GM23338 (cell line): ENCODE data around the gene MYO7B. TPM values are rescaled to one million over a fixed set of nuclear protein-coding genes. Genes with fewer than 3 reads are reported as not detected.

Experiments used
- ATAC-seq: fragments of 200-7000 bp; cut with Tn5 transposase; 3 replicates; pipeline ENCODE4 v1.9.1; 2020
- DNase-seq: peaks from one replicate; pipeline ENCODE4 v3.0.0-alpha.2; 2015; ENCODE audit warnings: low spot score
- H2AFZ ChIP-seq: fragments of 200-600 bp; sonication (generic); 2 replicates; pipeline ENCODE4 v1.8.0; 2016; ENCODE audit warnings: antibody characterized with exemption, mild to moderate bottlenecking, moderate library complexity
- H3F3A ChIP-seq: fragments of 200-600 bp; sonication (generic); replicated peaks from 2 replicates; pipeline ENCODE4 v1.8.0; 2017; ENCODE audit warnings: antibody characterized with exemption, mixed run types, low read depth
- H3K27ac ChIP-seq: fragments of 200-600 bp; sonication (generic); 2 replicates; pipeline ENCODE4 v1.6.1; 2016; ENCODE audit warnings: low read depth
- H3K27me3 ChIP-seq: fragments of 200-600 bp; sonication (generic); 2 replicates; pipeline ENCODE4 v1.8.0; 2016; ENCODE audit warnings: mild to moderate bottlenecking, mixed run types, moderate library complexity; ENCODE audit not compliant: insufficient read depth
- H3K36me3 ChIP-seq: fragments of 200-600 bp; sonication (generic); 2 replicates; pipeline ENCODE4 v1.8.0; 2016; ENCODE audit warnings: mild to moderate bottlenecking; ENCODE audit not compliant: insufficient read depth
- H3K4me1 ChIP-seq: fragments of 200-600 bp; sonication (generic); 2 replicates; pipeline ENCODE4 v1.8.0; 2016; ENCODE audit warnings: mild to moderate bottlenecking, moderate library complexity; ENCODE audit not compliant: insufficient read depth
- H3K4me2 ChIP-seq: fragments of 200-600 bp; sonication (generic); 2 replicates; pipeline ENCODE4 v1.7.1; 2017; ENCODE audit warnings: mixed run types
- H3K4me3 ChIP-seq: fragments of 200-600 bp; sonication (generic); 2 replicates; pipeline ENCODE4 v1.6.1; 2016; ENCODE audit warnings: mixed run types
- H3K79me2 ChIP-seq: fragments of 200-600 bp; sonication (generic); replicated peaks from 2 replicates; pipeline ENCODE4 v1.8.0; 2017; ENCODE audit warnings: mild to moderate bottlenecking; ENCODE audit not compliant: insufficient read depth
- H3K9me2 ChIP-seq: fragments of 200-600 bp; sonication (generic); 2 replicates; pipeline ENCODE4 v1.8.0; 2017; ENCODE audit not compliant: insufficient read depth
- H4K20me1 ChIP-seq: fragments of 200-600 bp; sonication (generic); replicated peaks from 2 replicates; pipeline ENCODE4 v1.8.0; 2017; ENCODE audit warnings: mild to moderate bottlenecking; ENCODE audit not compliant: insufficient read depth
- H3K27ac Mint-ChIP-seq: 2 replicates; pipeline ENCODE4 v1.8.0; 2020; ENCODE audit warnings: inconsistent platforms, mild to moderate bottlenecking, moderate library complexity, mixed read lengths
- H3K27me3 Mint-ChIP-seq: 3 replicates; pipeline ENCODE4 v1.8.0; 2022; ENCODE audit warnings: low read depth, mild to moderate bottlenecking, moderate library complexity, mixed read lengths, inconsistent platforms; ENCODE audit not compliant: insufficient read depth, poor library complexity
- H3K36me3 Mint-ChIP-seq: 3 replicates; pipeline ENCODE4 v1.8.0; 2021; ENCODE audit warnings: low read depth, mild to moderate bottlenecking, inconsistent platforms, moderate library complexity, mixed read lengths
- H3K4me1 Mint-ChIP-seq: 3 replicates; pipeline ENCODE4 v1.8.0; 2020; ENCODE audit warnings: mild to moderate bottlenecking, inconsistent platforms, mixed read lengths
- H3K4me3 Mint-ChIP-seq: 3 replicates; pipeline ENCODE4 v1.8.0; 2021; ENCODE audit warnings: moderate library complexity, mild to moderate bottlenecking, inconsistent platforms, mixed read lengths
- H3K9me3 Mint-ChIP-seq: 3 replicates; pipeline ENCODE4 v1.8.0; 2020; ENCODE audit warnings: moderate library complexity, mild to moderate bottlenecking, inconsistent platforms, mixed read lengths
- CREB1 ChIP-seq: fragments of 250-450 bp; sonication (Bioruptor Pico); IDR thresholded peaks from 2 replicates; pipeline ENCODE4 v1.5.0; 2020; ENCODE audit warnings: low read depth, mild to moderate bottlenecking, moderate library complexity
- CTCF ChIP-seq, 2 experiments: fragments of 200-600 bp in 1 of 2; sonication (generic) in 1 of 2; conservative IDR thresholded peaks; 2 replicates each; pipeline versions ENCODE4 v1.5.1 to v1.6.1; 2016 to 2017; ENCODE audit warnings: antibody characterized with exemption in 2 of 2, low read depth in 2 of 2, mild to moderate bottlenecking in 2 of 2, moderate library complexity in 1 of 2
- ETS1 ChIP-seq: IDR thresholded peaks from 2 replicates; pipeline ENCODE4 v1.6.1; 2016; ENCODE audit warnings: antibody characterized with exemption
- EZH2phosphoT487 ChIP-seq: fragments of 200-600 bp; sonication (generic); IDR thresholded peaks from one replicate; pipeline ENCODE4 v1.8.1; 2018; ENCODE audit warnings: antibody characterized with exemption; ENCODE audit not compliant: unreplicated experiment
- JUNB ChIP-seq: IDR thresholded peaks from one replicate; pipeline ENCODE4 v1.6.1; 2016; ENCODE audit warnings: antibody characterized with exemption; ENCODE audit not compliant: unreplicated experiment
- ZNF114 ChIP-seq: fragments of 250-450 bp; sonication (Bioruptor Pico); IDR thresholded peaks from 2 replicates; pipeline ENCODE4 v1.5.0; 2020; ENCODE audit warnings: mild to moderate bottlenecking, moderate library complexity
- ZNF462 ChIP-seq: fragments of 250-450 bp; sonication (Bioruptor Pico); IDR thresholded peaks from 2 replicates; pipeline ENCODE4 v1.5.0; 2020; ENCODE audit warnings: mild to moderate bottlenecking, moderate library complexity
- polyA plus RNA-seq: library from polyadenylated mRNA; unstranded; fragments of >200 nt; fragmentation: Nextera tagmentation; extraction: Ambion mirVana; gene quantifications from 2 replicates; pipeline ENCODE4 v1.2.1, GENCODE V29; 2016
- total RNA-seq: library from RNA; depleted of rRNA; stranded (reverse); fragments of >200 nt; shearing (Covaris generic); gene quantifications from 2 replicates; pipeline ENCODE4 v1.2.3, GENCODE V29; 2014

The MYO7B gene
- total and polyA plus RNA-seq, 2 experiments from 2014 or later: not detected

- TF ChIP-seq ZNF462 (CRISPR knock-in tag): no peak
- TF ChIP-seq EZH2phosphoT487: no peak
Measured at GRCh38 chr2:127579231-127579630, 43.7 kb downstream of the MYO7B start (continued).

GRCh38 chr2:127580167-127581049 is 44.9 kb downstream of the MYO7B start:
- no peak overlapping the region for H2AFZ ChIP-seq
- Mint-ChIP-seq H3K27me3 (peaks cover 12% of the 10 kb centered on the region), H3K4me1 (peaks cover 8% of the 10 kb centered on the region), H3K9me3 (0 out of 3 replicates have a peak, but pooled peaks cover 3% of the 10 kb centered on the region), H3K27ac (no peak overlapping the region), H3K36me3 (no peaks in the 10 kb centered on the region; the same call in 2 of the 3 replicates), H3K4me3 (no peak overlapping the region)
- H3K27ac ChIP-seq: no peak overlapping the region
- H4K20me1 ChIP-seq: no peaks in the 10 kb centered on the region
- no peaks in the 10 kb centered on the region for H3K27me3 ChIP-seq
- no peaks in the 10 kb centered on the region for H3K4me1 ChIP-seq
- DNase-seq (no peak), ATAC-seq (no peak)
- no peak overlapping the region for H3K4me3 ChIP-seq
- no peaks in the 10 kb centered on the region for H3K79me2 ChIP-seq
- no peaks in the 10 kb centered on the region for H3K9me2 ChIP-seq
- no peak overlapping the region for H3K4me2 ChIP-seq
- no peaks in the 10 kb centered on the region for H3K36me3 ChIP-seq
- H3F3A ChIP-seq: no peaks in the 10 kb centered on the region
- TF ChIP-seq JUNB: no peak
- no peak for TF ChIP-seq CREB1 (CRISPR knock-in tag)
- TF ChIP-seq CTCF (conservative IDR thresholded peaks at IDR 0.05; ENCODE audit: low read depth in 2 of 2): no peak
- TF ChIP-seq ETS1: no peak
- no peak for TF ChIP-seq ZNF114 (CRISPR knock-in tag)
